Right cardiac atrium (tissue), 5 donors: ENCODE data around the gene ABCB6. TPM values are rescaled to one million over a fixed set of nuclear protein-coding genes. Genes with fewer than 3 reads are reported as not detected.
"Not testable (repeated sequence)": the region's sequence is repeated elsewhere in the genome, so short reads cannot be mapped to it uniquely, and the experiment has no call there.

Experiments
- ATAC-seq, 2 donors: fragments of 200-7000 bp; cut with Tn5 transposase; one replicate each; pipeline versions ENCODE4 v1.8.0 to v1.9.1; 2020; ENCODE audit warnings: moderate library complexity in 2 of 2, mild to moderate bottlenecking in 1 of 2
- DNase-seq, 3 donors: peaks; one replicate each; pipeline ENCODE4 v3.0.0-alpha.2; 2020
- H3K27ac ChIP-seq: one replicate; pipeline ENCODE4 v1.5.1; 2013; ENCODE audit warnings: mild to moderate bottlenecking, low read length, control low read depth, moderate library complexity
- H3K27me3 ChIP-seq: one replicate; pipeline ENCODE4 v1.6.1; 2013; ENCODE audit not compliant: control insufficient read depth, insufficient read depth
- H3K4me1 ChIP-seq: one replicate; pipeline ENCODE4 v1.6.1; 2013; ENCODE audit warnings: low read length; ENCODE audit not compliant: control insufficient read depth, insufficient read depth
- H3K4me3 ChIP-seq: one replicate; pipeline ENCODE4 v1.5.1; 2013; ENCODE audit warnings: low read length, control low read depth
- H3K9me3 ChIP-seq: one replicate; pipeline ENCODE4 v1.6.1; 2013; ENCODE audit warnings: low read length; ENCODE audit not compliant: control insufficient read depth
- WGBS: extraction: QIAGEN DNeasy Blood & Tissue Kit; methylation state at CpG from one replicate; pipeline ENCODE4 v1.1.7; 2013; 5-methylcytosine and 5-hydroxymethylcytosine counted together
- intact Hi-C, 4 donors: fragments of 100-400 bp; cut with DNase I; formaldehyde crosslinking; loops; one replicate each; pipeline versions ENCODE4 v1.11.0 to v1.14.0; 2022 to 2023
- polyA plus RNA-seq: library from polyadenylated mRNA; stranded (reverse); fragments of 200-250 nt; gene quantifications from one replicate; pipeline ENCODE4 v1.2.3, GENCODE V29; 2013
- total RNA-seq, 4 donors: library from RNA; stranded (reverse); fragmentation: NEBNext Ultra II Directional; extraction: Animal tissue kit (Norgen Biotek cat#: 25700); gene quantifications; one replicate each; pipeline ENCODE4 v1.2.1, GENCODE V29; 2021
- donor health status: healthy with polysubstance abuse.
- donor health status: DM: no; HTN: yes; CAD: no.
- donor health status: DM: no; HTN: no; CAD: no.
- donor health status: DM: no; HTN: yes; CAD: no; lungs with severe emphysema.
- donor health status: DM: yes; HTN: yes; CAD: no.

ABCB6 gene
- total and polyA plus RNA-seq, 5 donors, result 19.4 to 30.5 (median 23.4) TPM

GRCh38 chr2:219204425-219205164 is 14.2 kb downstream of the ABCB6 start:
- ATAC-seq (no peak), DNase-seq (no peak)
- no peaks in the 10 kb centered on the region for H3K9me3 ChIP-seq
- H3K4me1 ChIP-seq, result peaks cover 10% of the 10 kb centered on the region
- H3K4me3 ChIP-seq, result no peak overlapping the region
- 91% methylated on average over 7 of the region's 7 CpGs for WGBS
- no peaks in the 10 kb centered on the region for H3K27me3 ChIP-seq
- H3K27ac ChIP-seq, result no peak overlapping the region
- intact Hi-C loops, result loop anchor here in 1 of 4 donors (5.0 kb wide), 1 partner anchor 32 kb away; the partner anchor contains the start of gene SLC23A3

DNA sequence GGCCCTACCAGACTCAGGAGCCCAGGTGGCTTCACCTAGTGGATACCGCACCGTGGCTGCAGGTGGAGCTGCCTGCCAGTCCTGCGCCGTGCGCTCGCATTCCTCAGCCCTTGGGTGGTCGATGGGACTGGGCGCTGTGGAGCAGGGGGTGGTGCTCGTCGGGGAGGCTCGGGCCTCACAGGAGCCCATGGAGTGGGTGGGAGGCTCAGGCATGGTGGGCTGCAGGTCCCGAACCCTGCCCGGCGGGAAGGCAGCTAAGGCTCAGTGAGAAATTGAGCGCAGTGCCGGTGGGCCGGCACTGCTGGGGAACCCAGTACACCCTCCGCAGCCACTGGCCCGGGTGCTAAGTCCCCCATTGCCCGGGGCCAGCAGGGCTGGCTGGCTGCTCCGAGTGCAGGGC is 17.4 kb downstream of the ABCB6 start:
- DNase-seq, result peak in 1 of 3 donors; percentile 44

GRCh38 chr2:219200502-219201326 is 18.0 kb downstream of the ABCB6 start:
- H3K9me3 ChIP-seq, H3K27me3 ChIP-seq, H3K4me1 ChIP-seq, ATAC-seq, H3K4me3 ChIP-seq, intact Hi-C loops, H3K27ac ChIP-seq: not testable (repeated sequence)
- WGBS, result 80% methylated on average over 25 of the region's 26 CpGs
- DNase-seq, result peak in 1 of 3 donors; percentile 22

More for the DNA sequence above, 17.4 kb downstream of the ABCB6 start:
- ATAC-seq, H3K4me1 ChIP-seq, H3K27me3 ChIP-seq, intact Hi-C loops, H3K27ac ChIP-seq, H3K9me3 ChIP-seq, H3K4me3 ChIP-seq: not testable (repeated sequence)
- WGBS, result 93% methylated on average over 20 of the region's 21 CpGs

DNA sequence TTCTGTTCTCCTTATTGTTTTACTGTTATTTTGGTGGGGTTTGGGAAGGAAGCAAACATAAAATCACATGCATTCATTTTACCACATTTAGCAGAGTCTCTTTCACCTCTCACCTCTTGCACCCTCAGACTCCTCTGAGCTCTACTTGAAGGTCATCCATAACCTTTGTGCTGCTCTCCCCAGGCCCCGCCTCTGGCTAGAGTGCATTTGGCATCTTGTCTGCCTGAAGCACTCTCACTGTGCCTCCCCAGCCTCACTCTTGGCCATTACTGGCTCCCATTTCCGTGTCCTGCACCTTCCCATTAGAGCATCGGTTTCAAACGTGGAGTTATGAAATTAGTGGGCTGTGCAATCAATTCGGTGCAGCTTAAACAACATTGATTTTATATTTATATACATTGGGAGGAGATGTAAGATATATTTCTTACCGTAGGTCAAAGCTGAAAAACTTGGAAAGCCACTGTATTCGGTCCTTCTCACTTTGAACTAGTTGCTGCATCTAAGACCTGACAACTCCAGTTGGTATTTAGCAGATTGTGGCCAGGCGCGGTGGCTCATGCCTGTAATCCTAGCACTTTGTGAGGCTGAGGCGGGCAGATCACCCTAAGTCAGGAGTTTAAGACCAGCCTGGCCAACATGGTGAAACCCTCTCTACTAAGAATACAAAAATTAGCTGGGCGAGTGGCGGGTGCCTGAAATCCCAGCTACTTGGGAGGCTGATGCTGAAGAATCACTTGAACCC is 19.1 kb downstream of the ABCB6 start:
- intact Hi-C loops, result no loop called here
- ATAC-seq, result no peak

DNA sequence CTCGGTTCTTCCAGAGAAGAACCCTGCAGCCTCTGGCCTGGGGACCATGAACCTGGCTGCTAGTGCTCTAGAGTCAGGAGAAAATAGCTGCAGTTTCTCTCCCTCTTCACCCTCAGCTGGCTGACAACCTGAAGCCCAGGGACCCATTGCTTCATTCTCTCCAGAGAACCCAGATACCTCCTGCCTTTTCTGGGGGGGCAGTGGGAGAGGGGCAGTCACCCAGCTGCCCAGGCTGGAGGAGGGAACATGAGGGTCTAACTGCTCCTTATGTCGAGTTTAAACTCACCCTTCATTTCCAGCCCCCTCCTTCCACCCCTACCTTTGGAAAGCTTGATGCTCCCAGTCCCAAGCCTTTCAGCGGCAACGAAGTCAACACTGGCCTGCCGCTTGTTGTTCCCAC is 19.8 kb downstream of the ABCB6 start:
- DNase-seq, result no peak
- H3K4me1 ChIP-seq, result no peaks in the 10 kb centered on the region
- ATAC-seq, result no peak
- H3K27me3 ChIP-seq, result no peaks in the 10 kb centered on the region
- H3K9me3 ChIP-seq, result no peaks in the 10 kb centered on the region
- H3K27ac ChIP-seq, result no peak overlapping the region
- no peak overlapping the region for H3K4me3 ChIP-seq
- 80% methylated on average over 5 of the region's 5 CpGs for WGBS
- intact Hi-C loops, result no loop called here

More for the DNA sequence above, 19.1 kb downstream of the ABCB6 start:
- DNase-seq, result peak in 1 of 3 donors; percentile 10
- Histone ChIP-seq H3K27ac (no peak overlapping the region), H3K4me1 (no peaks in the 10 kb centered on the region), H3K9me3 (no peaks in the 10 kb centered on the region), H3K27me3 (no peaks in the 10 kb centered on the region), H3K4me3 (no peak overlapping the region)
- 81% methylated on average over 12 of the region's 12 CpGs for WGBS

DNA sequence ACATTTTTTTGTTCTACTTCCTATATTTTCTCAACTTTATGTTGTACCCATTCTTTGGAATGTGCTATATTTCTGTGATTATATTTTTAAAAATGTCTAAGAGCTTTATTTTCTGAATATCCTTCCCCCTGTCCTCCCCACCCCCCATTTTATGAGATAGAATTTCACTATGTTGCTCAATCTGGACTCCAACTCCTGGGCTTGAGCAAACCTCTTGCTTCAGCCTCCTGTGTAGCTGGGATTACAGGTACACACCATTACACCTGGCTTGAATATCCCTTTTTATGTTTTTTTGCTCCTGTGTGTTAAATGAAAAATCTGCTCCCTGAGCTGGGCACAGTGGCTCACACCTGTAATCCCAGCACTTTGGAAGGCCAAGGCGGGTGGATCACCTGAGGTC is 21.4 kb downstream of the ABCB6 start:
- no peak overlapping the region for H3K4me3 ChIP-seq
- no peaks in the 10 kb centered on the region for H3K27me3 ChIP-seq
- ATAC-seq, result no peak
- H3K27ac ChIP-seq, result no peak overlapping the region
- DNase-seq, result no peak
- intact Hi-C loops, result no loop called here
- H3K4me1 ChIP-seq, result no peaks in the 10 kb centered on the region
- 100% methylated on average over 1 of the region's 1 CpG for WGBS
- H3K9me3 ChIP-seq, result no peaks in the 10 kb centered on the region

DNA sequence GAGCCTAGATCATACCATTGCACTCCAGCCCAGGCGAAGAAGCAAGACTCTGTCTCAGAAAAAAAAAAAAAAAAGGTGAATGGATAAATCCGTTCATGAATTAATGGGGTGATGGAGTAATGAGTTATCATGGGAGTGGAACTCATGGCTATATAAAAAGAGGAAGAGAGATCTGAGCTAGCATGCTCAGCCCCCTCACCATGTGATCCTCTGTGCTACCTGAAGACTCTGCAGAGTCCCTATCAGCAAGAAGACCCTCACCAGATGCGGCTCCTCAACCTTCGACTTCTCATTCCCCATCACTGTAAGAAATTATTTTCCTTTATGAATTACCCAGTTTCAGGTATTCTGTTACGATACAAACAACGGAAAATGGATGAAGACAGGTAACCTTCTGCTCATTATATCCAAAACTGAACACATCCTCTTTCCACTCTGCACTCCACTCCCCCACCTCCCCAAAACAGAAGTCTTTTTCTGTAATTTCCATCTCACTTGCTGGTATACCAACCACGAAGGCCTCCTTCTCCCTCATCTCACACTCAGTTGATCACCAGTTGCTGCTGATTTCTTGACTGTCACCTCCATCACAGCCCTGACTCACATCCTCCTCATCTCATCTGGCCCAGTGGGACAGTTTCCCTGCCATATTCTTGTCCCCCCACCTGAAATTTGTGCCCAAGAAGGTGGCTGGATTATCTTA is 31.9 kb downstream of the ABCB6 start:
- no peaks in the 10 kb centered on the region for H3K4me1 ChIP-seq
- no peak overlapping the region for H3K4me3 ChIP-seq
- ATAC-seq (no peak), DNase-seq (no peak)
- 85% methylated on average over 7 of the region's 7 CpGs for WGBS
- H3K27ac ChIP-seq, result no peak overlapping the region
- H3K27me3 ChIP-seq, result no peaks in the 10 kb centered on the region
- intact Hi-C loops, result no loop called here
- H3K9me3 ChIP-seq, result no peaks in the 10 kb centered on the region

DNA sequence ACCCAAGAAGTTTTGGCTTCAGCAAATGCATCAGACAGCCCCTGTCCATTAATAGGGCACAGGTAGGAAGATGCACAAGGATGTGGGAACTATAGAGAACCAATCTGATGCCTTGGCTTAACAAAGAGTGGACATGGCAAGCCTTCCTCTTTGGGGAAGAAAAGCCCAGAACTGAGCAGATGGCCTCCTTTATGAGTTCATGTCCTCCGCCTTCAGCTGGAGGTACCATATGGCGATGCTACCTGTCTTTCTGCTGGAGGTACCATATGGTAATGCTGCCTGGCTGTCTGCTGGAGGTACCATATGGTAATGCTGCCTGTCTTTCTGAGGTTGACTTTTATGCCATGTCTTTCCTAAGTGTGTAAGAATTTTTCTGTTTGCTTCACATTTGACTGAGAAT is 34.6 kb downstream of the ABCB6 start:
- no peak for DNase-seq
- Histone ChIP-seq H3K4me3 (no peak overlapping the region), H3K4me1 (no peaks in the 10 kb centered on the region), H3K27me3 (no peaks in the 10 kb centered on the region), H3K27ac (no peak overlapping the region), H3K9me3 (no peaks in the 10 kb centered on the region)
- ATAC-seq, result no peak
- 97% methylated on average over 2 of the region's 2 CpGs for WGBS
- intact Hi-C loops, result no loop called here

- intact Hi-C loops, result no loop called here
- ATAC-seq (no peak), DNase-seq (no peak)
- 91% methylated on average over 6 of the region's 6 CpGs for WGBS
- Histone ChIP-seq H3K27ac (no peak overlapping the region), H3K9me3 (no peaks in the 10 kb centered on the region), H3K4me1 (peaks cover 2% of the 10 kb centered on the region), H3K27me3 (no peaks in the 10 kb centered on the region), H3K4me3 (no peak overlapping the region)
Measured at GRCh38 chr2:219183151-219183772, 35.5 kb downstream of the ABCB6 start.
